ENCODE results near the gene IPO5.
"Not testable (repeated sequence)": the region's sequence is repeated elsewhere in the genome, so short reads cannot be mapped to it uniquely, and the experiment has no call there.

IPO5 gene

GRCh38 chr13:97951376-97951775 is 2.1 kb upstream of the IPO5 start:
- no peak for DNase-seq

GRCh38 chr13:97952831-97953230 is 644 bp upstream of the IPO5 start:
- DNase-seq, result not testable (repeated sequence)

- DNase-seq, result no peak
Measured at GRCh38 chr13:97961340-97961739, 7.9 kb downstream of the IPO5 start.

- no peak for DNase-seq
Measured at GRCh38 chr13:97962887-97963286, 9.4 kb downstream of the IPO5 start.

- no peak for DNase-seq
Measured at GRCh38 chr13:97967226-97967625, 13.8 kb downstream of the IPO5 start.

- DNase-seq, result no peak
Measured at GRCh38 chr13:97967948-97968347, 14.5 kb downstream of the IPO5 start.

- DNase-seq, result no peak
Measured at GRCh38 chr13:97971519-97971918, 18.0 kb downstream of the IPO5 start.

GRCh38 chr13:97974773-97975172 is 21.3 kb downstream of the IPO5 start:
- DNase-seq, result no peak

GRCh38 chr13:97975280-97975847 is 21.9 kb downstream of the IPO5 start:
- DNase-seq, result no peak

GRCh38 chr13:97975848-97976609 is 22.6 kb downstream of the IPO5 start:
- peak; percentile 43 for DNase-seq

GRCh38 chr13:97976610-97977521 is 23.4 kb downstream of the IPO5 start:
- DNase-seq, result no peak

GRCh38 chr13:97977982-97978381 is 24.5 kb downstream of the IPO5 start:
- DNase-seq, result no peak

GRCh38 chr13:97978651-97979050 is 25.2 kb downstream of the IPO5 start:
- DNase-seq, result no peak

- DNase-seq, result no peak
Measured at GRCh38 chr13:97979051-97979450, 25.6 kb downstream of the IPO5 start.

GRCh38 chr13:97979556-97979955 is 26.1 kb downstream of the IPO5 start:
- no peak for DNase-seq

GRCh38 chr13:97982286-97982685 is 28.8 kb downstream of the IPO5 start:
- DNase-seq, result no peak

- no peak for DNase-seq
Measured at GRCh38 chr13:97986835-97987234, 33.4 kb downstream of the IPO5 start.

GRCh38 chr13:97999653-98000052 is 46.2 kb downstream of the IPO5 start:
- no peak for DNase-seq

- no peak for DNase-seq
Measured at GRCh38 chr13:98004107-98004506, 50.6 kb downstream of the IPO5 start.

- not testable (repeated sequence) for DNase-seq
Measured at GRCh38 chr13:98004997-98005396, 51.5 kb downstream of the IPO5 start.

- no peak for DNase-seq
Measured at GRCh38 chr13:98007001-98007400, 53.5 kb downstream of the IPO5 start.

- no peak for DNase-seq
Measured at GRCh38 chr13:98013241-98013640, 59.8 kb downstream of the IPO5 start.

- DNase-seq, result no peak
Measured at GRCh38 chr13:98014766-98015165, 61.3 kb downstream of the IPO5 start.

GRCh38 chr13:98018293-98018692 is 64.8 kb downstream of the IPO5 start:
- no peak for DNase-seq

Measured in cortex of kidney (tissue), 1 donor.